H9 (cell line): ENCODE data around the gene RPRD1B. TPM values are rescaled to one million over a fixed set of nuclear protein-coding genes. Genes with fewer than 3 reads are reported as not detected.

Experiments used
- DNase-seq: peaks from one replicate; pipeline ENCODE4 v3.0.0-alpha.2; 2017
- H2AFZ ChIP-seq: one replicate; pipeline ENCODE4 v1.6.1; 2013; ENCODE audit warnings: mild to moderate bottlenecking, low read length, control low read depth, moderate library complexity
- H2AK5ac ChIP-seq: 2 replicates; pipeline ENCODE4 v1.6.1; 2013; ENCODE audit warnings: low read length, control low read depth, mixed read lengths; ENCODE audit not compliant: insufficient read length
- H2BK120ac ChIP-seq: one replicate; pipeline ENCODE4 v1.6.1; 2013; ENCODE audit warnings: low read depth, mild to moderate bottlenecking, low read length, control low read depth, inconsistent platforms; ENCODE audit not compliant: poor library complexity, severe bottlenecking
- H2BK12ac ChIP-seq: 2 replicates; pipeline ENCODE4 v1.6.1; 2013; ENCODE audit warnings: low read length, control low read depth, mixed read lengths, low read depth; ENCODE audit not compliant: insufficient read length
- H2BK15ac ChIP-seq: 2 replicates; pipeline ENCODE4 v1.6.1; 2013; ENCODE audit warnings: low read depth, low read length, control low read depth
- H2BK20ac ChIP-seq: one replicate; pipeline ENCODE4 v1.6.1; 2013; ENCODE audit warnings: low read depth, mild to moderate bottlenecking, low read length, control low read depth, inconsistent platforms; ENCODE audit not compliant: poor library complexity, severe bottlenecking
- H2BK5ac ChIP-seq: 2 replicates; pipeline ENCODE4 v1.6.1; 2013; ENCODE audit warnings: low read length, control low read depth, mixed read lengths; ENCODE audit not compliant: insufficient read length
- H3K14ac ChIP-seq: 2 replicates; pipeline ENCODE4 v1.6.1; 2013; ENCODE audit warnings: low read length, control low read depth; ENCODE audit not compliant: insufficient read depth
- H3K18ac ChIP-seq: 2 replicates; pipeline ENCODE4 v1.6.1; 2013; ENCODE audit warnings: low read depth, mild to moderate bottlenecking, mixed read lengths, low read length, control low read depth; ENCODE audit not compliant: insufficient read length
- H3K23ac ChIP-seq: 2 replicates; pipeline ENCODE4 v1.6.1; 2013; ENCODE audit warnings: low read length, control low read depth, mixed read lengths, low read depth; ENCODE audit not compliant: insufficient read length
- H3K23me2 ChIP-seq: 2 replicates; pipeline ENCODE4 v1.6.1; 2013; ENCODE audit warnings: low read depth, mild to moderate bottlenecking, mixed read lengths, low read length, control low read depth; ENCODE audit not compliant: insufficient read length, poor library complexity, severe bottlenecking
- H3K27ac ChIP-seq: 2 replicates; pipeline ENCODE4 v1.5.1; 2013; ENCODE audit warnings: low read length, control low read depth, mixed read lengths, low read depth; ENCODE audit not compliant: insufficient read length
- H3K27me3 ChIP-seq: 2 replicates; pipeline ENCODE4 v1.6.1; 2013; ENCODE audit warnings: low read length, control low read depth, inconsistent platforms; ENCODE audit not compliant: insufficient read depth
- H3K4ac ChIP-seq: 2 replicates; pipeline ENCODE4 v1.6.1; 2013; ENCODE audit warnings: low read depth, mild to moderate bottlenecking, control low read depth, inconsistent platforms, low read length, moderate library complexity
- H3K4me1 ChIP-seq: 2 replicates; pipeline ENCODE4 v1.6.1; 2013; ENCODE audit warnings: low read length, control low read depth, inconsistent platforms; ENCODE audit not compliant: insufficient read depth
- H3K4me2 ChIP-seq: 2 replicates; pipeline ENCODE4 v1.6.1; 2013; ENCODE audit warnings: low read length, control low read depth, mixed read lengths; ENCODE audit not compliant: insufficient read length, insufficient read depth
- H3K56ac ChIP-seq: 2 replicates; pipeline ENCODE4 v1.6.1; 2013; ENCODE audit warnings: low read depth, mild to moderate bottlenecking, mixed read lengths, low read length, control low read depth; ENCODE audit not compliant: insufficient read length
- H3K79me1 ChIP-seq: 2 replicates; pipeline ENCODE4 v1.6.1; 2013; ENCODE audit warnings: low read depth, mild to moderate bottlenecking, moderate library complexity, low read length, control low read depth, inconsistent platforms; ENCODE audit not compliant: insufficient read depth, poor library complexity, severe bottlenecking
- H3K79me2 ChIP-seq: 2 replicates; pipeline ENCODE4 v1.6.1; 2013; ENCODE audit warnings: low read length, control low read depth, inconsistent platforms; ENCODE audit not compliant: insufficient read depth
- H3K9ac ChIP-seq: 2 replicates; pipeline ENCODE4 v1.6.1; 2013; ENCODE audit warnings: low read length, control low read depth, mixed read lengths; ENCODE audit not compliant: insufficient read length; ENCODE audit errors: extremely low read depth
- H3K9me3 ChIP-seq: one replicate; pipeline ENCODE4 v1.6.1; 2013; ENCODE audit warnings: low read depth, low read length, inconsistent platforms; ENCODE audit not compliant: control insufficient read depth
- H3T11ph ChIP-seq: one replicate; pipeline ENCODE4 v1.6.1; 2013; ENCODE audit warnings: mild to moderate bottlenecking, low read length, control low read depth, inconsistent platforms
- H4K20me1 ChIP-seq: one replicate; pipeline ENCODE4 v1.6.1; 2013; ENCODE audit not compliant: control insufficient read depth, insufficient read length, insufficient read depth
- H4K5ac ChIP-seq: 2 replicates; pipeline ENCODE4 v1.6.1; 2013; ENCODE audit warnings: low read depth, mild to moderate bottlenecking, mixed read lengths, low read length, control low read depth; ENCODE audit not compliant: insufficient read length
- H4K8ac ChIP-seq: replicated peaks from 2 replicates; pipeline ENCODE4 v1.6.1; 2013; ENCODE audit warnings: low read length, control low read depth, mixed read lengths, low read depth; ENCODE audit not compliant: insufficient read length
- H4K91ac ChIP-seq: 2 replicates; pipeline ENCODE4 v1.6.1; 2013; ENCODE audit warnings: low read depth, mild to moderate bottlenecking, moderate library complexity, mixed read lengths, low read length, control low read depth; ENCODE audit not compliant: insufficient read length
- H3K27ac Mint-ChIP-seq, 3 experiments: 2 replicates in 2 of 3; 3 replicates in 1 of 3; pipeline ENCODE4 v1.8.0; 2020 to 2021; ENCODE audit warnings: mixed read lengths in 3 of 3, mild to moderate bottlenecking in 1 of 3, moderate library complexity in 1 of 3
- H3K27me3 Mint-ChIP-seq: 2 replicates; pipeline ENCODE4 v1.8.0; 2021; ENCODE audit warnings: low read depth, mild to moderate bottlenecking, moderate library complexity, mixed read lengths
- H3K36me3 Mint-ChIP-seq, 3 experiments: 2 replicates in 2 of 3; 3 replicates in 1 of 3; pipeline ENCODE4 v1.8.0; 2020 to 2021; ENCODE audit warnings: low read depth in 3 of 3, mixed read lengths in 3 of 3; ENCODE audit not compliant: insufficient read depth in 1 of 3
- H3K4me1 Mint-ChIP-seq, 2 experiments: 2 replicates each; pipeline ENCODE4 v1.8.0; 2020; ENCODE audit warnings: mixed read lengths in 2 of 2
- H3K4me3 Mint-ChIP-seq, 2 experiments: 2 replicates in 1 of 2; 3 replicates in 1 of 2; pipeline ENCODE4 v1.8.0; 2020 to 2021; ENCODE audit warnings: mild to moderate bottlenecking in 2 of 2, mixed read lengths in 2 of 2, moderate library complexity in 1 of 2
- H3K9me3 Mint-ChIP-seq, 2 experiments: 2 replicates in 1 of 2; 3 replicates in 1 of 2; pipeline ENCODE4 v1.8.0; 2020; ENCODE audit warnings: mild to moderate bottlenecking in 2 of 2, mixed read lengths in 2 of 2, moderate library complexity in 1 of 2
- CTCF ChIP-seq: fragments of 200-600 bp; sonication (generic); conservative IDR thresholded peaks from 3 replicates; pipeline ENCODE4 v1.8.0; 2021; ENCODE audit warnings: antibody characterized with exemption, mild to moderate bottlenecking
- WGBS: extraction: QIAGEN DNeasy Blood & Tissue Kit; methylation state at CpG from one replicate; pipeline ENCODE4 v1.1.7; 2013; ENCODE audit warnings: missing lambda C conversion rate, low lambda C conversion rate, mixed read lengths; ENCODE audit not compliant: insufficient read length; ENCODE audit errors: extremely low coverage; 5-methylcytosine and 5-hydroxymethylcytosine counted together
- total RNA-seq: library from RNA; stranded (reverse); gene quantifications from 2 replicates; pipeline ENCODE4 v1.2.1, GENCODE V29; 2021

The RPRD1B gene
- total RNA-seq, 1 experiment from 2014 or later: 34.3 TPM

DNA sequence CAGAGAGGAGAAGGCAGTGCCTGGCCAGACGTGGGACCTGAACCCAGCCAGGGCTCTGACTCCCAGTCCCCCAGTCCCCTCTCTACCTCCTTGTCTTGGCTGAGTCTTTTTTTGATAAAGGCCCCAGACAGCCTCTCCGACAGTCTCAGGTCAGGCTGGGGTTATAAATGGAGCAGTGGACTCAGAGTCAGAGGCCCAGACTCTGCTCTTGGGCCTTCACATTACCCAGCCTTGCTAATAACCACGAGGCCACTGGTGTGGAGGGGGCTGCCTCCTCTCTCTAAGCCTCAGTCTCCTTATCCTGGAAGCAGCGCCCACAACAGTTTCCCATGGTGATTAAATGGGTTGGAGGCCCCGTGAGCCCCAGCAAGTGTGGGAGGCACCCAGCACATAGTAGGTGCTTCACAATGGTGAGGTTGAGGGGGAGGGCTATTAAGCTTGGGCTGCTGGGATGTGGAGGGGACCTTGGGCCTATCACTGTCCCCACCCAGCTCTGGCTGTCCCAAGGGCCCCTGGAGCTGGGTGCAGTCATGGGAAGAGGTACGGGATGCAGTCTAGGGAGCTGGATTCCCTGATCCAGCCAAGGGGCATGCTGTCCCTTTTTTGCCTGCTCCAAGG is 95.8 kb downstream of the RPRD1B start:
- no peaks in the 10 kb centered on the region for H3K23me2 ChIP-seq
- no peaks in the 10 kb centered on the region for H3K9me3 ChIP-seq
- no peak overlapping the region for H2AFZ ChIP-seq
- no peak overlapping the region for H3T11ph ChIP-seq
- no peaks in the 10 kb centered on the region for H3K79me1 ChIP-seq
- no peak overlapping the region for H4K8ac ChIP-seq
- H4K20me1 ChIP-seq: no peaks in the 10 kb centered on the region
- no peaks in the 10 kb centered on the region; the same call in none of the 2 replicates for H3K27me3 Mint-ChIP-seq
- H3K14ac ChIP-seq: no peak overlapping the region; the same call in 1 of the 2 replicates
- H3K9me3 Mint-ChIP-seq: no peaks in the 10 kb centered on the region
- H2BK15ac ChIP-seq: no peak overlapping the region
- H4K5ac ChIP-seq: no peak overlapping the region
- H3K23ac ChIP-seq: no peak overlapping the region
- no peak overlapping the region for H3K56ac ChIP-seq
- H2AK5ac ChIP-seq: no peak overlapping the region
- H2BK5ac ChIP-seq: no peak overlapping the region
- no peak overlapping the region for H3K4ac ChIP-seq
- no peak overlapping the region for H3K18ac ChIP-seq
- H3K4me2 ChIP-seq: no peak overlapping the region
- H3K9ac ChIP-seq: no peak overlapping the region
- no peak for TF ChIP-seq CTCF
- no peak for DNase-seq
- no peak overlapping the region for H3K4me3 Mint-ChIP-seq
- H3K27ac Mint-ChIP-seq: no peak overlapping the region
- H3K27me3 ChIP-seq: no peaks in the 10 kb centered on the region
- no peaks in the 10 kb centered on the region for H3K36me3 Mint-ChIP-seq
- no peak overlapping the region for H2BK20ac ChIP-seq
- no peak overlapping the region for H2BK120ac ChIP-seq
- no CpG with 5 or more reads among the region's 6 CpGs for WGBS
- H3K4me1 ChIP-seq: no peaks in the 10 kb centered on the region
- H3K79me2 ChIP-seq: no peaks in the 10 kb centered on the region
- H4K91ac ChIP-seq: no peak overlapping the region
- no peak overlapping the region for H3K27ac ChIP-seq
- no peak overlapping the region for H2BK12ac ChIP-seq
- peaks cover under 1 to 3% of the 10 kb centered on the region in 2 experiments; a peak in 2 of 4 replicates for H3K4me1 Mint-ChIP-seq
